GM19035 (cell line): ENCODE data around the gene TM7SF3.

Experiments
- ATAC-seq: cut with Tn5 transposase; IDR thresholded peaks from one replicate; pipeline ENCODE4 v1.9.1; 2021; ENCODE audit not compliant: unreplicated experiment

Gene TM7SF3

DNA sequence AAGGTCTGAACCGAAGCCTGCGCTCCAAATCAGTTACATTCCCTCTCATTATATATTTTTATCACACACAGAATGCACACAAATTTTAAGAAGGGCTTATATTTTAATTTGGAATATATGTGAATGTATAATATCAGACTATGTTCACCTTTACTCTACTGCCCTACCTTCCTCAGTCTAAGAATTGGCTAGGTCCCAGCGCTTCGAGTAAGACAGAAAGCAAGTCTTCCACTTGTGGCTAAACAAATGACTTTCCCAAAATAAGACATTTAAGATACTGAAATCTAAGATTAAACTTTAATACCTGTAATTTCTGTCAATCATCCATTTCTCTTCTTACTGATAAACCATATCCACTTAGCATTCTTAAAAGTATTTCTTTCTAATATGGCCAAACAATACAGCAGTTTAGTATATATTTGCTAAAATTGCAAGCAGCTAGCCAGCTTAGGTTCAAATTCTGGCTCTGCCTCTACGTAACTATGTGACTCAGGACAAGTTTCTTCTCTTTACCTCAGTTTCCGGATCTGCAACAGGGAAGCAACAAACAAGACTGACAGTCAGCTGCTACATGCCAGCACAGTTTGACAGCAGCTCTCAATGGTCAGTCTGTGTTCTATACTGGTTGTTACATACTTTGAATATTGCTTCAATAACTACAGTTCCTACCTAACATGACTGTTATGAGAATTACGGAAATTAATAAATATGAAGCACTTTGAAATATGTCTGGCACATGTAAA is 78.4 kb downstream of the TM7SF3 start:
- ATAC-seq: no peak

DNA sequence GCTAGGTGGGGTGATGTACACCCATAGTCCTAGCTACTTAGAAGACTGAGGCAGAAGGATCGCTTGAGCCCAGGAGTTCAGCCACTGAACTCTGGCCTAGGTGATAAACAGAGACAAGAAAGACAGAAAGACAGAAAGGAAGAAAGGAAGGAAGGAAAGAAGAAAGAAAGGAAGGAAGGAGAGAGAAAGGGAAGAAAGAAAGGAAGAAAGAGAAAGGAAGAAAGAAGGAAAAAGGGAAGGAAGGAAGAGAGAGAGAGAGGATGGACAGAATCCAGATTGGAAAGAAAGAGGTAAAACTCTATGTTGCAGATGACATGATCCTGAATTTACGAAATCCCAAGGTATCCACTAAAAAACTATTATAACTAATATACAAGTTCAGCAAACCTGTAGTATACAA is 84.6 kb downstream of the TM7SF3 start:
- no peak for ATAC-seq

GRCh38 chr12:26928661-26929060 is 85.5 kb downstream of the TM7SF3 start:
- ATAC-seq: no peak
